ENCODE results near the gene DNAI1. TPM values are rescaled to one million over a fixed set of nuclear protein-coding genes. Genes with fewer than 3 reads are reported as not detected.
A peak's percentile ranks its signal among the peaks of the same experiment; 100 is the strongest.

Gene DNAI1
- total and polyA plus RNA-seq, 2 of the 13 experiments (the other 11 are each of a cell fraction or from before 2014, with no cell fraction given), result not detected

DNA sequence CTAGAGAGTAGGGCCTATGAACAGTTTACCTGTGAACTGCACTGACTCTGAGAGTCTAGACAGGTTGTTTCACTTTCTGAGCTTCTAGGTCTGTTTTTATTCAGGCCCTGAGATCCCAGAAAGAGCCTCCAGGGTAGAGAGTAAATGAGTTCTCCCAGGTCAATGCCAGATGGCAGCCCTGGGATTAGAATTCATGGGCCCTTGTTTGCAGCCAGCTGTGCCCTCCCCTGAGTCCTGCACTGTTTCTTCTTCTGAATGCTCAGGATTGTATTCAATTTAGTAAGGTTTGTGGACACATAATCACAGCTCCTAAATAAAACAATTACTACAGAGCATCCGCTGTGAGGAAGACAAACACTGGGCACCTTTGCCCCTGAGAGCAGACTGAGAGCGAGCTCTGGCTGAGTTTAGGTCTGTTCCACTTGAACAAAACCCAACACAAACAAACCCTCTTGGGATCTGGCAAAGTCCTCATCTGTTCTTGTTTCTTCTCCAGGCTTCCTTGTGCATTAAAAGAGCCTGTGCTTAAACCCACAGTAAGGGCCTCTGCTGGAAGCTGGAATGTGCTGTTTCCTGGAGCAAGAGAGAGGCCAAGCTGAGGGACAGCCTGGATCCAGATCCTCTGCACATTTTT, 30.2 kb upstream of the DNAI1 start:
- CTCF ChIA-PET (ENCODE audit: low intra/inter-chr PET ratio, low total read pairs), result no interaction called here
- 32% methylated on average over 2 of the region's 2 CpGs for WGBS (ENCODE audit: low lambda C conversion rate)
- H3K27me3 ChIP-seq (ENCODE audit: control insufficient read depth in 1 of 2, insufficient read depth in 2 of 2, low read length in 2 of 2), result no peaks in the 10 kb centered on the region
- no peaks in the 10 kb centered on the region for H3K79me2 ChIP-seq (ENCODE audit: insufficient read depth, low read length)
- no peak overlapping the region; the same call in 1 of the 2 replicates for H3K4me2 ChIP-seq (ENCODE audit: low read depth, low read length)
- peaks cover 22% of the 10 kb centered on the region for H3K4me1 ChIP-seq (ENCODE audit: insufficient read depth, low read length)
- in situ Hi-C loops (cut with HindIII; ENCODE audit: extremely low pct_ligation_motif_present, low pct_unique_long_range_greater_than_20kb) (no loop called here), intact Hi-C loops (cut with micrococcal nuclease; ENCODE audit: unreplicated experiment) (no loop called here)
- DNase-seq (ENCODE audit: low spot score) (peak; percentile 39), FAIRE-seq (peak; percentile 53), ATAC-seq (peak; percentile 86)
- 0 out of 2 replicates have a peak, but pooled peaks cover 5% of the 10 kb centered on the region for H4K20me1 ChIP-seq (ENCODE audit: insufficient read depth, low read length)
- peak overlapping the region; percentile 13 for H3K27ac ChIP-seq (ENCODE audit: extremely low read length, insufficient read depth, low read length)
- TF ChIP-seq HNRNPH1 (optimal IDR thresholded peaks at IDR 0.05; ENCODE audit: low read depth, low read length) (no peak), REL (CRISPR knock-in tag; conservative IDR thresholded peaks at IDR 0.05) (no peak)
- TF ChIP-seq, protein P1, sequence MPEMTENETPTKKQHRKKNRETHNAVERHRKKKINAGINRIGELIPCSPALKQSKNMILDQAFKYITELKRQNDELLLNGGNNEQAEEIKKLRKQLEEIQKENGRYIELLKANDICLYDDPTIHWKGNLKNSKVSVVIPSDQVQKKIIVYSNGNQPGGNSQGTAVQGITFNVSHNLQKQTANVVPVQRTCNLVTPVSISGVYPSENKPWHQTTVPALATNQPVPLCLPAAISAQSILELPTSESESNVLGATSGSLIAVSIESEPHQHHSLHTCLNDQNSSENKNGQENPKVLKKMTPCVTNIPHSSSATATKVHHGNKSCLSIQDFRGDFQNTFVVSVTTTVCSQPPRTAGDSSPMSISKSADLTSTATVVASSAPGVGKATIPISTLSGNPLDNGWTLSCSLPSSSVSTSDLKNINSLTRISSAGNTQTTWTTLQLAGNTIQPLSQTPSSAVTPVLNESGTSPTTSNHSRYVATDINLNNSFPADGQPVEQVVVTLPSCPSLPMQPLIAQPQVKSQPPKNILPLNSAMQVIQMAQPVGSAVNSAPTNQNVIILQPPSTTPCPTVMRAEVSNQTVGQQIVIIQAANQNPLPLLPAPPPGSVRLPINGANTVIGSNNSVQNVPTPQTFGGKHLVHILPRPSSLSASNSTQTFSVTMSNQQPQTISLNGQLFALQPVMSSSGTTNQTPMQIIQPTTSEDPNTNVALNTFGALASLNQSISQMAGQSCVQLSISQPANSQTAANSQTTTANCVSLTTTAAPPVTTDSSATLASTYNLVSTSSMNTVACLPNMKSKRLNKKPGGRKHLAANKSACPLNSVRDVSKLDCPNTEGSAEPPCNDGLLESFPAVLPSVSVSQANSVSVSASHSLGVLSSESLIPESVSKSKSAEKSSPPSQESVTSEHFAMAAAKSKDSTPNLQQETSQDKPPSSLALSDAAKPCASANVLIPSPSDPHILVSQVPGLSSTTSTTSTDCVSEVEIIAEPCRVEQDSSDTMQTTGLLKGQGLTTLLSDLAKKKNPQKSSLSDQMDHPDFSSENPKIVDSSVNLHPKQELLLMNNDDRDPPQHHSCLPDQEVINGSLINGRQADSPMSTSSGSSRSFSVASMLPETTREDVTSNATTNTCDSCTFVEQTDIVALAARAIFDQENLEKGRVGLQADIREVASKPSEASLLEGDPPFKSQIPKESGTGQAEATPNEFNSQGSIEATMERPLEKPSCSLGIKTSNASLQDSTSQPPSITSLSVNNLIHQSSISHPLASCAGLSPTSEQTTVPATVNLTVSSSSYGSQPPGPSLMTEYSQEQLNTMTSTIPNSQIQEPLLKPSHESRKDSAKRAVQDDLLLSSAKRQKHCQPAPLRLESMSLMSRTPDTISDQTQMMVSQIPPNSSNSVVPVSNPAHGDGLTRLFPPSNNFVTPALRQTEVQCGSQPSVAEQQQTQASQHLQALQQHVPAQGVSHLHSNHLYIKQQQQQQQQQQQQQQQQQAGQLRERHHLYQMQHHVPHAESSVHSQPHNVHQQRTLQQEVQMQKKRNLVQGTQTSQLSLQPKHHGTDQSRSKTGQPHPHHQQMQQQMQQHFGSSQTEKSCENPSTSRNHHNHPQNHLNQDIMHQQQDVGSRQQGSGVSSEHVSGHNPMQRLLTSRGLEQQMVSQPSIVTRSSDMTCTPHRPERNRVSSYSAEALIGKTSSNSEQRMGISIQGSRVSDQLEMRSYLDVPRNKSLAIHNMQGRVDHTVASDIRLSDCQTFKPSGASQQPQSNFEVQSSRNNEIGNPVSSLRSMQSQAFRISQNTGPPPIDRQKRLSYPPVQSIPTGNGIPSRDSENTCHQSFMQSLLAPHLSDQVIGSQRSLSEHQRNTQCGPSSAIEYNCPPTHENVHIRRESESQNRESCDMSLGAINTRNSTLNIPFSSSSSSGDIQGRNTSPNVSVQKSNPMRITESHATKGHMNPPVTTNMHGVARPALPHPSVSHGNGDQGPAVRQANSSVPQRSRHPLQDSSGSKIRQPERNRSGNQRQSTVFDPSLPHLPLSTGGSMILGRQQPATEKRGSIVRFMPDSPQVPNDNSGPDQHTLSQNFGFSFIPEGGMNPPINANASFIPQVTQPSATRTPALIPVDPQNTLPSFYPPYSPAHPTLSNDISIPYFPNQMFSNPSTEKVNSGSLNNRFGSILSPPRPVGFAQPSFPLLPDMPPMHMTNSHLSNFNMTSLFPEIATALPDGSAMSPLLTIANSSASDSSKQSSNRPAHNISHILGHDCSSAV (CRISPR knock-in tag; IDR thresholded peaks at IDR 0.05; ENCODE audit: borderline replicate concordance), result no peak
- no peaks in the 10 kb centered on the region for H3K9me3 ChIP-seq (ENCODE audit: low read length)
- no peaks in the 10 kb centered on the region for H3K36me3 ChIP-seq (replicated peaks in 1 of 2; ENCODE audit: control insufficient read depth in 1 of 2, insufficient read depth in 2 of 2, low read length in 2 of 2)
- H2AFZ ChIP-seq (ENCODE audit: low read length), result no peak overlapping the region
- POLR2A ChIA-PET, result no interaction called here
- no peak overlapping the region for H3K4me3 ChIP-seq (replicated peaks in 1 of 3; ENCODE audit: insufficient read depth in 1 of 3, low read depth in 2 of 3, low read length in 3 of 3)
- no peak overlapping the region for H3K9ac ChIP-seq (ENCODE audit: insufficient read depth, low read depth, low read length)
- BruUV-seq (replicated peaks), result no TSS peak

All from HepG2 (cell line).